GM12878 (cell line): ENCODE measurements around the gene DKKL1. TPM values are rescaled to one million over a fixed set of nuclear protein-coding genes. Genes with fewer than 3 reads are reported as not detected.

Experiments used
- ATAC-seq: fragments of 200-7000 bp; cut with Tn5 transposase; 3 replicates; pipeline ENCODE4 v1.9.1; 2020; ENCODE audit warnings: mild to moderate bottlenecking, moderate library complexity
- BruUV-seq: library from RNA; stranded (reverse); fragments of 400-500 nt; replicated peaks from 2 replicates; lab custom pipeline; 2021; lab: Mats Ljungman, UMichigan
- CTCF ChIA-PET: fragments of 300-600 bp; sonication (Branson Sonifier 250); formaldehyde crosslinking; extraction: SDS; loops from one replicate; lab custom pipeline; 2021; ENCODE audit warnings: inconsistent platforms; lab: Yijun Ruan, JAX
- POLR2A ChIA-PET: fragments of 350-600 bp; formaldehyde crosslinking; extraction: SDS; loops from one replicate; lab custom pipeline; 2021; ENCODE audit warnings: inconsistent platforms; lab: Charles Lee
- RAD21 ChIA-PET: fragments of 300-600 bp; sonication (Branson Sonifier 250); formaldehyde crosslinking; loops from one replicate; lab custom pipeline; 2023; ENCODE audit warnings: antibody characterized with exemption; ENCODE audit not compliant: unreplicated experiment; lab: Charles Lee
- SMC1A ChIA-PET: fragments of 300-600 bp; sonication (Branson Sonifier 250); formaldehyde crosslinking; loops from one replicate; lab custom pipeline; 2023; ENCODE audit not compliant: unreplicated experiment, uncharacterized antibody; lab: Charles Lee
- DNase-seq: peaks from one replicate; pipeline ENCODE4 v3.0.0-alpha.2; 2011; ENCODE audit warnings: low read depth, low spot score
- FAIRE-seq: peaks from 3 replicates; lab custom pipeline; 2011; peaks lifted over from hg19 to GRCh38; lab: Jason Lieb, UNC
- H2AFZ ChIP-seq: 2 replicates; pipeline ENCODE4 v1.6.0; 2011; ENCODE audit warnings: low read depth, low read length, control low read depth; ENCODE audit not compliant: control insufficient read depth
- H3K27ac ChIP-seq: 2 replicates; pipeline ENCODE4 v1.5.1; 2011; ENCODE audit warnings: control low read depth; ENCODE audit not compliant: control insufficient read depth, insufficient read depth
- H3K27me3 ChIP-seq, 2 experiments: replicated peaks in 1 of 2; 2 replicates each; pipeline versions ENCODE4 v1.6.0 to v1.6.1; 2011; ENCODE audit warnings: low read length in 1 of 2; ENCODE audit not compliant: control insufficient read depth in 2 of 2, insufficient read depth in 2 of 2
- H3K36me3 ChIP-seq, 2 experiments: 2 replicates each; pipeline ENCODE4 v1.5.1; 2011; ENCODE audit warnings: low read length in 1 of 2; ENCODE audit not compliant: control insufficient read depth in 2 of 2, insufficient read depth in 2 of 2
- H3K4me1 ChIP-seq: 2 replicates; pipeline ENCODE4 v1.6.1; 2011; ENCODE audit warnings: mild to moderate bottlenecking, low read length, moderate library complexity, mixed read lengths; ENCODE audit not compliant: control insufficient read depth, insufficient read depth
- H3K4me2 ChIP-seq: 2 replicates; pipeline ENCODE4 v1.6.0; 2011; ENCODE audit warnings: control low read depth; ENCODE audit not compliant: control insufficient read depth, insufficient read depth
- H3K4me3 ChIP-seq: fragments of 200-600 bp; sonication (generic); 2 replicates; pipeline ENCODE4 v1.5.1; 2016
- H3K79me2 ChIP-seq: 2 replicates; pipeline ENCODE4 v1.6.0; 2011; ENCODE audit warnings: low read length; ENCODE audit not compliant: control insufficient read depth, insufficient read depth
- H3K9ac ChIP-seq: 2 replicates; pipeline ENCODE4 v1.8.0; 2011; ENCODE audit warnings: low read length, control low read depth, mixed read lengths; ENCODE audit not compliant: control insufficient read depth, insufficient read depth
- H3K9me3 ChIP-seq: replicated peaks from 3 replicates; pipeline ENCODE4 v1.5.1; 2011; ENCODE audit warnings: mild to moderate bottlenecking, low read length; ENCODE audit not compliant: control insufficient read depth, insufficient read depth
- H4K20me1 ChIP-seq: 2 replicates; pipeline ENCODE4 v1.6.0; 2011; ENCODE audit not compliant: control insufficient read depth, insufficient read depth
- ATF2 ChIP-seq: IDR thresholded peaks from 2 replicates; pipeline ENCODE4 v1.6.1; 2012; ENCODE audit warnings: low read length, inconsistent platforms
- CHD2 ChIP-seq: IDR thresholded peaks from 2 replicates; pipeline ENCODE4 v1.6.1; 2011; ENCODE audit warnings: low read depth, low read length, improper control_type of control experiment, borderline replicate concordance
- CHD4 ChIP-seq: fragments of 200-600 bp; sonication (generic); IDR thresholded peaks from 2 replicates; pipeline ENCODE4 v1.6.1; 2016; ENCODE audit warnings: mild to moderate bottlenecking
- EGR1 ChIP-seq, 2 experiments: IDR thresholded peaks; 1 replicate in 1 of 2; 2 replicates in 1 of 2; pipeline ENCODE4 v1.6.1; 2011 to 2012; ENCODE audit warnings: low read depth in 2 of 2, low read length in 2 of 2, borderline replicate concordance in 1 of 2, mild to moderate bottlenecking in 1 of 2, moderate library complexity in 1 of 2
- ETV6 ChIP-seq, 2 experiments: fragments of 450-650 bp in 1 of 2; IDR thresholded peaks in 1 of 2; conservative IDR thresholded peaks in 1 of 2; 2 replicates each; pipeline ENCODE4 v1.6.1; 2014; ENCODE audit warnings: antibody characterized with exemption in 1 of 2, borderline replicate concordance in 1 of 2, low read depth in 1 of 2, mild to moderate bottlenecking in 1 of 2, moderate library complexity in 1 of 2
- GATAD2B ChIP-seq: fragments of 450-650 bp; conservative IDR thresholded peaks from 2 replicates; pipeline ENCODE4 v1.6.1; 2017; ENCODE audit warnings: low read depth, mild to moderate bottlenecking, moderate library complexity
- HDGF ChIP-seq: fragments of 450-650 bp; IDR thresholded peaks from 2 replicates; pipeline ENCODE4 v1.6.1; 2016; ENCODE audit warnings: antibody characterized with exemption
- MTA3 ChIP-seq: IDR thresholded peaks from 2 replicates; pipeline ENCODE4 v1.6.1; 2012; ENCODE audit warnings: low read length, inconsistent platforms, borderline replicate concordance
- NFYB ChIP-seq: IDR thresholded peaks from 2 replicates; pipeline ENCODE4 v1.6.1; 2011; ENCODE audit warnings: low read depth, mild to moderate bottlenecking, low read length, improper control_type of control experiment, moderate library complexity; ENCODE audit not compliant: insufficient read depth
- NR2F1 ChIP-seq: fragments of 450-650 bp; conservative IDR thresholded peaks from 2 replicates; pipeline ENCODE4 v1.6.1; 2017; ENCODE audit warnings: mild to moderate bottlenecking
- PAX5 ChIP-seq: IDR thresholded peaks from 2 replicates; pipeline ENCODE4 v1.6.1; 2011; ENCODE audit warnings: low read depth, low read length, borderline replicate concordance
- RELB ChIP-seq: fragments of 450-650 bp; IDR thresholded peaks from 2 replicates; pipeline ENCODE4 v1.6.1; 2017; ENCODE audit warnings: low read depth, mild to moderate bottlenecking, moderate library complexity
- SMARCA5 ChIP-seq: fragments of 450-650 bp; IDR thresholded peaks from 2 replicates; pipeline ENCODE4 v1.6.1; 2017; ENCODE audit warnings: mild to moderate bottlenecking
- ZBTB11 ChIP-seq: fragments of 450-650 bp; formaldehyde crosslinking; IDR thresholded peaks from 2 replicates; pipeline ENCODE4 v1.5.0; 2022; ENCODE audit warnings: mild to moderate bottlenecking, missing genetic modification characterization
- ZZZ3 ChIP-seq: IDR thresholded peaks from 2 replicates; pipeline ENCODE4 v1.6.1; 2011; ENCODE audit warnings: low read depth; ENCODE audit not compliant: control insufficient read depth, insufficient read length
- WGBS: methylation state at CpG from one replicate; pipeline ENCODE4 v1.1.6; 2016; ENCODE audit warnings: low lambda C conversion rate; ENCODE audit not compliant: insufficient replicate concordance, insufficient coverage; ENCODE audit errors: missing lambda C conversion rate; 5-methylcytosine and 5-hydroxymethylcytosine counted together
- in situ Hi-C: fragments of 300-500 bp; cut with MboI; formaldehyde crosslinking; loops from 9 replicates; pipeline ENCODE4 v1.14.3; 2018; ENCODE audit warnings: mixed read lengths
- intact Hi-C: fragments of 100-400 bp; cut with micrococcal nuclease; formaldehyde crosslinking; loops from one replicate; pipeline ENCODE4 v1.14.2; 2022; ENCODE audit not compliant: unreplicated experiment
- polyA plus RNA-seq, 11 experiments: library from polyadenylated mRNA; depleted of rRNA in 4 of 11; unstranded in 6 of 11; stranded (reverse) in 5 of 11; fragments of >200 nt; fragmentation: Nextera tagmentation in 4 of 11; fragmentation: Illumina TruSeq in 1 of 11; extraction: Ambion mirVana in 4 of 11; extraction: Trizol in 1 of 11; gene quantifications; 1 replicate in 1 of 11; 2 replicates in 10 of 11; pipeline versions ENCODE4 v1.2.1 to v1.2.3, GENCODE V29; 2011 to 2016; ENCODE audit warnings: inconsistent platforms in 2 of 11, missing spikeins in 2 of 11, low read depth in 1 of 11
- total RNA-seq, 4 experiments: library from RNA; depleted of rRNA in 3 of 4; stranded (reverse); fragments of >200 nt in 3 of 4; fragmentation: Illumina TruSeq in 1 of 4; extraction: Trizol in 1 of 4; gene quantifications; 2 replicates each; pipeline versions ENCODE4 v1.2.1 to v1.2.3, GENCODE V29; 2013 to 2021

DKKL1 gene
- total and polyA plus RNA-seq, 10 of the 15 experiments (the other 5 are each of a cell fraction or from before 2014, with no cell fraction given), result not detected

DNA sequence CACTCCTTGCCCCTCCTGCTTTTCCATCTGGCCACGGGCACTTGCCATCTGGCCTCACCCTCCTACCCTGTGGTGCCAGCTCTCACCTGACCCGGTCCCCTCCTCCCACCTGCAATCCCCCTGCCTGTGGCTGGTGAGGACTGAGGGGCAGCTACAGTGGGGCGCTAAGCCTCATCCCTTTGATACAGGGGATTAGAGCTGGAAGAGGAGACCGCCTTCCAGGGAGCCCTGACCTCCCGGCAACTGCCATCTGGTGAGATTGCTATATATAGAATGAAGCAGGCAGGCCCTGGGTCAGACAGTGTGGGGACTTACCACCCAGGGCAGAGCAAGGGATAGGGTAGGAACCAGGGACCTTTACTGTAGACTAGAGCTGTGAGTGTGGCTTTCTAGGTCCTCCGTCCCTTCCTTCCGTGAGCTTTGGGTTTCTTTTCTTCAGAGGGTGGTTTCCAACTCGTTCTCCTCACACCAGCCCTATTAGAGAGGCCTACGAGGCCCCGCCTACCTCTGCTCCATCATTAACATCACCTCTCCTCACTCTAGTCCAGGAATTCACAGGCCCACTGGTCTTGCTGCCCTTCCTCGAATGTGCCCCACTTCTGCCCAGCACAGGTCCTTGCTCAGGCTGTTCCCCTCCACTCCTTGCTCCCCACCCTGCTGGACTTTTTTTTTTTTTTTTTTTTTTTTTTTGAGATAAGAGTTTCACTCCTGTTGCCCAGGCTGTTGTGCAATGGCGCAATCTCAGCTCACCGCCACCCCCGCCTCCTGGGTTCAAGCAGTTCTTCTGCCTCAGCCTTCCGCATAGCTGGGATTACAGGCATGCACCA lies 32.1 kb downstream of the DKKL1 start:
- no peaks in the 10 kb centered on the region; the same call in 1 of the 2 replicates for H3K4me1 ChIP-seq
- in situ Hi-C loops (no loop called here), intact Hi-C loops (no loop called here)
- no peak overlapping the region for H2AFZ ChIP-seq
- RAD21 ChIA-PET, result interaction anchor here (0.7 to 1.3 kb wide), 7 partner anchors 12 to 168 kb away, joined by 3 to 5 read pairs (median 4); no protein-coding TSS in a partner anchor
- no peaks in the 10 kb centered on the region for H3K36me3 ChIP-seq
- SMC1A ChIA-PET, result interaction anchor here (0.9 to 1.9 kb wide), 4 partner anchors 14 to 89 kb away, joined by 3 to 5 read pairs (median 4); no protein-coding TSS in a partner anchor
- H4K20me1 ChIP-seq, result no peaks in the 10 kb centered on the region
- no peaks in the 10 kb centered on the region for H3K79me2 ChIP-seq
- ATAC-seq, result peak; percentile 47
- POLR2A ChIA-PET, result interaction anchor here (0.5 to 1.0 kb wide), 5 partner anchors 14 to 183 kb away, joined by 3 to 6 read pairs (median 3); partner anchors contain the start of gene GFY
- DNase-seq, result no peak
- H3K4me2 ChIP-seq, result no peak overlapping the region
- H3K9me3 ChIP-seq, result no peaks in the 10 kb centered on the region
- no peak overlapping the region for H3K9ac ChIP-seq
- no peaks in the 10 kb centered on the region for H3K27me3 ChIP-seq
- no peak for FAIRE-seq
- CTCF ChIA-PET, result interaction anchor here (0.6 to 3.3 kb wide), 6 partner anchors 8 to 123 kb away, joined by 3 to 19 read pairs (median 4); no protein-coding TSS in a partner anchor
- BruUV-seq, result no TSS peak
- 20% methylated on average over 13 of the region's 15 CpGs for WGBS
- H3K27ac ChIP-seq, result no peak overlapping the region
- H3K4me3 ChIP-seq, result no peak overlapping the region
- TF ChIP-seq GATAD2B, result 0 out of 2 replicates have a peak, but pooled peaks have one; percentile 26
- TF ChIP-seq EGR1 (IDR thresholded peaks at IDR 0.05; ENCODE audit: borderline replicate concordance in 1 of 2, low read depth in 2 of 2, low read length in 2 of 2), result no peak
- peak; percentile 44; the same call in 1 of the 2 replicates for TF ChIP-seq ZBTB11 (CRISPR knock-in tag)
- no peak for TF ChIP-seq ZZZ3
- TF ChIP-seq ATF2, result no peak
- peak; percentile 34; the same call in 1 of the 2 replicates for TF ChIP-seq RELB
- TF ChIP-seq PAX5, result no peak
- TF ChIP-seq CHD2, result no peak
- TF ChIP-seq CHD4, result no peak
- no peak for TF ChIP-seq ETV6 (conservative IDR thresholded peaks at IDR 0.05 in 1 of 2, IDR thresholded peaks at IDR 0.05 in 1 of 2; ENCODE audit: borderline replicate concordance in 1 of 2, low read depth in 1 of 2)
- no peak for TF ChIP-seq HDGF
- no peak for TF ChIP-seq MTA3
- no peak for TF ChIP-seq NFYB
- TF ChIP-seq SMARCA5, result peak; percentile 60; the same call in 1 of the 2 replicates
- no peak for TF ChIP-seq NR2F1
